Thyroid gland (tissue), 4 donors: ENCODE measurements around the gene DDX25.

Experiments
- CTCF ChIP-seq, 6 experiments: fragments of 200-600 bp in 3 of 6; fragments of 450-650 bp in 3 of 6; sonication (generic) in 3 of 6; IDR thresholded peaks; one replicate each; pipeline ENCODE4 v1.5.1; 2016 to 2019; ENCODE audit warnings: antibody characterized with exemption in 6 of 6, mild to moderate bottlenecking in 2 of 6, inconsistent platforms in 1 of 6, moderate library complexity in 1 of 6
- POLR2A ChIP-seq, 2 donors: fragments of 450-650 bp; IDR thresholded peaks; one replicate each; pipeline ENCODE4 v1.6.1; 2017; ENCODE audit warnings: antibody characterized with exemption in 2 of 2, mild to moderate bottlenecking in 2 of 2, moderate library complexity in 1 of 2

DNA sequence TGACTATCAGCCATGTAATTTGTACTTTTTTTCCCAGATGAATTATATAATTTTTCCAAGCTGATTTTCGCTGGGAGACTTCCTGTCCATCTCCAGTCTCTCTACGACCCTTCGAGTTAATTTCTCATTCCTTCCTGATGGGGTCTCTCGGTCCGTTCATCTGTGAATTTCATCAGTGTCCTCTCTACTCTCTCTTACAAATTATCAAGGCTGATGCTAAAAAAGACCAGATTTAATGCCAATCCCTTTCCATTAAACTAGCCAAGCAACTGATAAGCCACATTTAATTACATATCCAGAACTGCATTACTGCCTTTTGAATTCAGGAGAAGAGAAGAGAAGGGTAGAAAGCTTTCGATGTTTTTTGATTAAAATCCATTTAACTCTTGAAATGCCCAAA, 67.3 kb downstream of the DDX25 start:
- TF ChIP-seq CTCF (IDR thresholded peaks at IDR 0.05): no peak
- no peak for TF ChIP-seq POLR2A (IDR thresholded peaks at IDR 0.05)
